DND-41 (cell line): ENCODE measurements around the gene MPO.

Experiments
- EZH2 ChIP-seq: IDR thresholded peaks from 3 replicates; pipeline ENCODE4 v1.6.1; 2012; ENCODE audit warnings: borderline replicate concordance, low read depth, mild to moderate bottlenecking, moderate library complexity, low read length, inconsistent platforms; ENCODE audit not compliant: severe bottlenecking
- TF ChIP-seq, protein P1 (sequence below): IDR thresholded peaks from 2 replicates; pipeline ENCODE4 v1.5.1; 2012; ENCODE audit warnings: borderline replicate concordance, low read length, moderate library complexity, mild to moderate bottlenecking; ENCODE audit not compliant: poor library complexity, severe bottlenecking; ENCODE audit errors: extremely low read depth

DNA sequence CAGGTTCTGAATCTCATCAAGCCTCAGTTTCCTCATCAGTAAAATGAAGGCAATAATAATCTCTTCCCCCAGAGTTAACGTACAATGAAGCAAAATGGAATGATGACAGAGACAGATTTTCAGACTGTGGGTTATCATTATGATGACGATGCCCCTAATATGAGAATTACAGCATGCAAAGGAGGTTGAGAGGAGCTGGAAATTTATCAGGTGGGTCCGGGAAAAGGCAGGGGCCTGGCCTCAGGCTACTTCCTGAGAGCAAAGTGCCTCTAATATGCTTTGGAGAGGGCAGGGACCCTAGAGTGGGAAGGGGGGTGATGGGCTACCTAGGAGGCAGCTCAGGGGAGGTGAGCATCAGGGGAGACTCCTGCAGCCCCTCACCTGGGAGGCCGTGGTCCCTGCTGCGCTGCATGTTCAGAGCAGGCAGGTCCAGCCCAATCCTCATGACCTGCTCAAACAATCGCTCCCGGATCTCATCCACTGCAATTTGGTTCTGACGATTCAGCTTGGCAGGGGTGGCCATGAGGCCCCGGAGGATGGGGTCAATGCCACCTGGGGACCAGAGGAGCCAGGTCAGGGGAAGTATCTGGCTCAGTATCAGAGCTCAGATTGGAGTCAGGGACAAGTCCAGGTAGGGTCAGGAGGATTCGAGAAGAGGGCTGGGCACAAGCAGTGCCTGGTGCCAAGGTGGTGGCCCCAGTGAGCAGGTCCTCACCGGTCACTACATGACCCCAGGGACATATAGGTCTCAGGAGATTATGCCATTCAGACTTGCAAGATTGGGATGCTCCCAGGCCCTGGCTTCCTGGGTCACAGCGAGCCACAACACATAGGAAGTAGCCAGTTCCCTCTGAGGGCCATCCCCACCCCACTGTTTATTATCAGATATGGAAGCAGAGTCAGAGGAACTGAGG, 8.1 kb downstream of the MPO start:
- no peak for TF ChIP-seq EZH2
- TF ChIP-seq, protein P1, sequence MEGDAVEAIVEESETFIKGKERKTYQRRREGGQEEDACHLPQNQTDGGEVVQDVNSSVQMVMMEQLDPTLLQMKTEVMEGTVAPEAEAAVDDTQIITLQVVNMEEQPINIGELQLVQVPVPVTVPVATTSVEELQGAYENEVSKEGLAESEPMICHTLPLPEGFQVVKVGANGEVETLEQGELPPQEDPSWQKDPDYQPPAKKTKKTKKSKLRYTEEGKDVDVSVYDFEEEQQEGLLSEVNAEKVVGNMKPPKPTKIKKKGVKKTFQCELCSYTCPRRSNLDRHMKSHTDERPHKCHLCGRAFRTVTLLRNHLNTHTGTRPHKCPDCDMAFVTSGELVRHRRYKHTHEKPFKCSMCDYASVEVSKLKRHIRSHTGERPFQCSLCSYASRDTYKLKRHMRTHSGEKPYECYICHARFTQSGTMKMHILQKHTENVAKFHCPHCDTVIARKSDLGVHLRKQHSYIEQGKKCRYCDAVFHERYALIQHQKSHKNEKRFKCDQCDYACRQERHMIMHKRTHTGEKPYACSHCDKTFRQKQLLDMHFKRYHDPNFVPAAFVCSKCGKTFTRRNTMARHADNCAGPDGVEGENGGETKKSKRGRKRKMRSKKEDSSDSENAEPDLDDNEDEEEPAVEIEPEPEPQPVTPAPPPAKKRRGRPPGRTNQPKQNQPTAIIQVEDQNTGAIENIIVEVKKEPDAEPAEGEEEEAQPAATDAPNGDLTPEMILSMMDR: no peak
